NCI-H748 treated with DMSO at 0.1 percent for 48 hours (cell line): ENCODE measurements around the gene NFATC1.
A peak's percentile ranks its signal among the peaks of the same experiment; 100 is the strongest.
"Not testable (repeated sequence)": the region's sequence is repeated elsewhere in the genome, so short reads cannot be mapped to it uniquely, and the experiment has no call there.

Source experiments
- DNase-seq: peaks from one replicate; lab custom pipeline; 2025; lab: John Stamatoyannopoulos, UW

Gene NFATC1

DNA sequence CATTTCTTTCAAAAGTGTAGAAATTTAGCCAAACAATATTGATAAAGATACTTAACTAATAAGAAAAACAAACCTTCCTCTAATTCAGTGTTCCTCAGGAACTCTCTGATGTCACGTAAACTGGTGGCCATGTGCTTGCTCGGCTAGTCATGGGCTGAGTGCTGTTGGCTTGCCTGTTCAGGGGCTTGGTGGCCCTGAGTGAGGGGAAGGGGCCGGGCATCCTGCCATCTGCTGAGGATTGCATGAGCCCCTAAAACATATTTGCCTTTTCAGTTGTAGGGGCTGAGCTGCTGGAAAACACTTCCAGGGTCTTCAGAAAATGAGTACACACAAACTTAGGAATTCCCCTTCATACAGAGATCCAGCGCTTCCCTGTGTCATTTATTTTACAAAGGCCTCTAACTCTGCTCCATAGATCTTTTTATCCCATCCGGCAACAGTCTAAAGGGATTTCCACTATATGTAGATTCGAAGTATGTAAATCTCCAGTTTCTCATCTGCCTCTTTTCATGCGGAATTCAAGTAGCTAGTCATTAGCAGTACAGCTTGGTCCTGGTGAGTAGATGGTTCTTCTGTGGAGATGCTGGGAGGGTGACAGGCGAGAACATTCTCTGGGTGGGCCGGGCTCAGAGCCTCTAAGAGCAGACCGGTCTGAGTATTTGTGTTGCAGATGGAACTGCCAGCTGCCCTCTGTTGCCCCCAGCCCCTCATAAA is 20.1 kb upstream of the NFATC1 start:
- DNase-seq, result no peak

GRCh38 chr18:79376661-79377060 is 19.1 kb upstream of the NFATC1 start:
- DNase-seq, result not testable (repeated sequence)

DNA sequence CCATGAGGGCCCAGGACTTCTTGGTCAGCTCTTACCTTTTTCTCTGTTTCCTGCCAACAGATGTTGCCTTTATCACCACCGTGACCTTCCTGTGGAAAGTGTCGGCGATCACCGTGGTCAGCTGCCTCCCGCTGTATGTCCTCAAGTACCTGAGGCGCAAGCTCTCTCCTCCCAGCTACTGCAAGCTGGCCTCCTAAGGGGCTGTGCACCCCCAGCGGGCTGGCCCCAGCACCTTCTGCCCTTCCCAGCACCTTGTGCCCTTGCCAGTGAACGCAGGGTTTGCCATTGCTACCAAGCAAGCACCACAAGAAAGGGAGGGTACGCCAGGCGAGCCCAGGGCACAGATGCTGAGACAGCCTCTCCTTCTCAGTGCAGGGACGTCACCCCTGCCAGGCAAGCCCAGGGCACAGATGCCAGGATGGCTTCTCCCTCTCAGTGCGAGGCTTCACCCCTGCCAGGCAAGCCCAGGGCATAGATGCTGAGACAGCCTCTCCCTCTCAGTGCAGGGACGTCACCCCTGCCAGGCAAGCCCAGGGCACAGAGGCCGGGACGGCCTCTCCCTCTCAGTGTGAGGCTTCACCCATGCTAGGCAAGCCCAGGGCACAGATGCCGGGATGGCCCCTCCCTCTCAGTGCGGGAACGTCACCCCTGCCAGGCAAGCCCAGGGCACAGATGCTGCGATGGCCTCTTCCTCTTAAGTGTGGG is 18.4 kb upstream of the NFATC1 start:
- no peak for DNase-seq

- DNase-seq, result no peak
Observed at GRCh38 chr18:79378536-79379250, 17.0 kb upstream of the NFATC1 start.

DNA sequence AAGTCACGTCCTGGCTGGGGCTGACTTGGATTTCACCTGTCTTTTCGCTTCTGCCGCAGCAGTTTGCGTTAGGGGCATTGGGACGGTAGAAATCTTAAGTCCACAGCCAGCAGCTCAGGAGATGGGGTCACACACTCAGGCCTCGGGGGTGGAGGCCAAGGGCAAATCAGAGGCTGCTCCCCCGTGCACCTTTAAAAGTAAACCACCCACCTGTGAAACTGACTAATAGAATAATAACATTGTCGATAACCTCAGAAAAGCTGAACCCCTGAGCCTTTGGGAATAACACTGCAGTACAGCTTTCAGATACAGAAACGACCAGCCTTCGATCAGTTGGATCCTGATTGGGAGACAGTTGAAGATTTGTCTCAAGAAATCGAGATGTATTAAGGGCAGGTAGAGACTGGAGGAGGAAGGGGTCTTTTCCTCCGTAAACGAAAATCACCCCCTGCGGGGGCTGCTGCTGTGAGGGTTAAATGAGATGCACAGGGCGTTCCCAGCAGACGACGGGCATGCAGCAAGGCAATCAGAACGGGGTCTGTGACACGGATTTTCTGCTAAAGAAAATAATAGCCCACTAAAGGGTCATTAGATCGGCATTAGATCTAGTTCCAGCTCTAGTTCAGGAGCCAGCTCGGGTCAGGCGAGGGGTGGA is 16.4 kb upstream of the NFATC1 start:
- no peak for DNase-seq

DNA sequence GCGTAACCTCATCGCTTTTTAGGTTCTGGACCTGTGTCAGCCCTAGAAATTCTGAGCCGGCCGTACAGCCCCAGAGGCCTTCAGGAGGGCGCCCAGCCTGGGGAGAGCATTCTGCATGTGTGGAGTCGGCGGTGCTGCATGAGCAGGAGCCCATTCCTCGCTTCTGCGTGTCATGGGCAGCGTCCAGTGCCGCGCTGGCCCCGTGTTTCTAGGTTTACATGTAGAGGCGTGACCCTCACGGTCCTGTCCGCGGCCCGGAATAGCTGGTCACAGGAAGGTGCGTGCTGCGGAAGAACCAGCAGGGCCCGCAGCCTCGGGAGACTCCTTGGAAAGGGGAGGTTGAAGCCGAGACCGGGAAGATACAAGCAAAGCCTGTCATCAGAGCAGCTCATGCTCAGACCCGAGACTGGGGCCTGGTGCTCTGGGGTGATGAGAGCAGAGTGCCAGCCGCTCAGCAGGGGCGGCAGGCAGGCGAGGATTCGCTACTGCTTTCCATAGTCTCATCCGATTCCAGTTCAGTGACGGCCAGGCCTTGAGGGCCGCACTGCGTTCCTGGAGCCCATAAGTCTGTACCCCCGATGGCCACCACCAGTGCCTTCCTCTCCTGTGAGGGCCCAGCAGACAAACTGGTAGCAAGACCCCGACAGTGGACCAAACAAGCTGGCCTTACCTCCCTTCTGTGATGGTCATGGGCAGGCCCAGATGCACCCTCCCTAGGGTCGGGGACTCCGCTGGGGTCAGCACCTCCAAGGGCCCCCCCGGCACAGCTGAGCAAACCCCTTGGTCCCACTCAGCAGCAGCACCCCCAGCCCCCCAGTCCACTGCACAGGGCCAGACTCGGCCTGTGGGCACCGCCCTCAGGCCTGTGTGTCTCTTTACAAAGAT is 15.6 kb upstream of the NFATC1 start:
- no peak for DNase-seq

DNA sequence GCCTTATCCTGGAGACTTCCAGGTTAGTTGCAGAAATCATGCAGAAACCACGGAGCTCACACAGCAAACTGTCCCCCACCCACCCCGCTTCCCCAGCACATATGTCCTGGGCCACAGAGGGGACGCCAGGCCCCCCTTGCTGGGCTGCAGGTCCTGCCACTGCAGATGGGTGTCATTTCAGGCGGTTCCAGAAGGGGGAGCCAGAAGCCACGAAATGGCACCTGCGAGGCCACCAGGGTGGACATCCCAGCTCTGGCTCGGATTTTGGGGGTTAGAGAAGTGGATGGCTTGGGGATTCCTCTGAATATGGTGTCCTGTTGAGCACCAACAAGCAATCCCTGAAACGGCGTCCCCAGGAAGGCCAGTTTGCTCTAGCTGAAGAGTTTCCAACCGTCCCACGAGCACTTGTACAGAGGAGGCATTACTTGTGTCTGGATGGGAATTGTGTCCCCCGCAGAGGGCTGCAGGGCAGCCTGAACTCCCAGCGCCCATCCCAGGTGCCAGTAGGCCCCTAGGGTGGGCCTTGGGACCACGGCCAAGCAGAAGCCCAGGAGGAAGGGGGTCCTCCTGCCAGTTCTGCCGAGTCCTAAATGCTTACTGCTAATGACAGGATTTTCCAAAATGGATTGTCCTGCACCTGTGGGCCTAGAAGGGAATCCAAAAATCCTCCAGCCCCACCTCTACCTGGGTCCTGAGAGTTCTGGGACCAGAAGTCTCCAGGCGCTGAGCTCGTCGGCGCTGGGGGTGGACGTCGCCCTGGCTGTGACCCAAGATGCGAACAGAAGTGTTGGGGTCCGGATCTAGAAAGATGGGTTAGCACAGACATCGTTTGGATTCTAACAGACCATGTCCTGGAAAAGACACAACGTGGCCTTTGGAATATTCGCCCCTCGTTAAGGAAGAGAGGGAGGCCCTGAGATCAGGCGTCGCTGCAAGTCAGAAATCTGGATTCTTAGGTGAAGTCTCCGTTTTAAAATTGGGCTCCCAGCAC is 14.6 kb upstream of the NFATC1 start:
- DNase-seq, result peak; percentile 17

GRCh38 chr18:79381811-79382311 is 13.9 kb upstream of the NFATC1 start:
- DNase-seq, result no peak

GRCh38 chr18:79382681-79383387 is 12.9 kb upstream of the NFATC1 start:
- no peak for DNase-seq

DNA sequence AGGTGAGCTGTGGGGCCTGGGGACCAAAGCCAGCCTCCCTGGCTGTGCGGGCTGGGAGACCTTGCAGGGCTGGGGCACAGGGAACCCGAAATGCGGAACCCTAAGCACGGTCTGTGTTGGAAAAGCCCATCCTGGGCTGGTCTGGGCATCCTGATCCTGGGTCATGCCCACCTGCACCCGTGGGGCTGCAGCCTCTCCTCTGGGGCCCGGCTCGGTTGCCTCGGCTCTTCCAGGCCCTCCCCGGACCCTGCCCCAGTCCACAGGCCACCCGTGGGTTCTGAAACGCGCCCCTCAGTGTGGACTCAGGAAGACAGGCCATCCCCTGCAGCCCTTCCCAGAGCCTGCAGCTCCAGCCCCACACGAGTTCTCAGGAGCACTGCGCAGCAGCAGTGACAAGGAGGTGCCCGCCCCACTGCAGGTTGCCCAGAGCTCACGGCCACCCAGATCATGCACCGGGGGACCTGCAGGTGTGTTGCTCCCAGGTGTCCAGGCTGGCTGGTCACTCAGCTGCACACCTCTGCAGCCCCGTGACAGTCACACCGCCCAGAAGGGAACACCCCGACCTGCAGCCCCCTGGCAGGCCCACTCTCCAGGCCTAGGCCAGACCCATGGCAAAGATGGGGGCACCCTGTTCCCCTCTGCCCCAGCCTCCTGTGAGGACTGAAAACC is 12.2 kb upstream of the NFATC1 start:
- no peak for DNase-seq

GRCh38 chr18:79384151-79384807 is 11.5 kb upstream of the NFATC1 start:
- DNase-seq, result no peak

- DNase-seq, result no peak
Observed at GRCh38 chr18:79384834-79385233, 10.9 kb upstream of the NFATC1 start.

- no peak for DNase-seq
Observed at GRCh38 chr18:79385326-79385707, 10.4 kb upstream of the NFATC1 start.

DNA sequence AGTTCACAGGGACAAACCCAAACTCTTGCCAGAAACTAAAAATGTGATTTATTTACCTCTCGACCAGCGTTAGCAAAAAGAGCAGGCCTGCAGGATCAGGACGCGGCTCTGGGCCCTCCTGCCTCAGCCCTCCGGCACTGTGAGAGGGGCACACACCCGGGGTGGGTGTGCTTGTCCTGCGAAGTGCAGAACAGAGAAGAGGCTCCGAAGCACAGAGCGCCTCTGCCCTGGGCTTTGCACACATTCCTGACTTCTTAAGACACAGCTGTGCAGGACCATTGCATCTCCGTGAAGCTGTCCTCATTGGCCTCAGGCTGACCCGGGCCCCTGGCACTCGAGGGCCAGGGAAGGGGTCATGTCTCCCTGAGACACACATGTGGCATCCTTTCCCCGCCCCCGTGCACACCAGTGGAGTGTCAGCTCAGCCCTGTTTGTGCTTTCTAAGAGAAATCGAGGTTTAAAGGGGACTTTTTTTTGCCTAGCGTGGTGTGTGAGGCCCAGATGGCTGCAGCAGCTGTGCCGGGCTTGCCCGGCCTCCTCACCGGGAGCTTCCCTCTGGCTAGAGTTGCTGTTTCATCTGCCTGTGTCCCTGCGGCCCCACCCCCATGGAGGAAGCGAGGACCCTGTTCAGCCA is 9.9 kb upstream of the NFATC1 start:
- DNase-seq, result no peak

GRCh38 chr18:79386547-79386946 is 9.2 kb upstream of the NFATC1 start:
- DNase-seq, result no peak

- no peak for DNase-seq
Observed at GRCh38 chr18:79387214-79387613, 8.5 kb upstream of the NFATC1 start.

GRCh38 chr18:79387615-79388014 is 8.1 kb upstream of the NFATC1 start:
- DNase-seq, result no peak

GRCh38 chr18:79388043-79388442 is 7.7 kb upstream of the NFATC1 start:
- no peak for DNase-seq
